Measurements from ENCODE around the gene TNNT2.

TNNT2 gene

DNA sequence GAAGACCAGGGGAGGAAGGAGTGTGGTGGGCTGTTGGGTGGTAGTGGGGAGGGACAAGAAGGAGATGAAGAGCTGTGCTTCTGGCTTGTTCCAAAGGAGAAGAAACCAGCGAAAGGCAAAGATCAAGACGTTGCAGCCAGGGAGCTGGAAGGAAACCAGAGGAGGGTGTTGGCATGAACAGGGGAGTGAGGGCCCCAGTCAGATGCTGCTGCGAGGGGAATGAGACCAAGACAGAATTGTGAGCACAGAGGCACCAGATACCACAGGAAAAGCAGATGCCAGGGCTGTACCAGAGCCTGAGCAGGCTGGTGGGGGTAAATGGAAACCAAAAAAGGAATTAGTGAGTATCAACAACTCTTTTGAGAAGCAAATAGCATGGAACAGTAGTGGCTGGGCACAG, 15.6 kb upstream of the TNNT2 start:
- no peaks in the 10 kb centered on the region for H3K9me2 ChIP-seq (replicated peaks; ENCODE audit: insufficient read depth, low read length)
- no peak for DNase-seq
- H2AFZ ChIP-seq (ENCODE audit: low read length) = no peak overlapping the region
- no peak overlapping the region for H3K27ac ChIP-seq (ENCODE audit: low read length)
- no peak overlapping the region for H3K9ac ChIP-seq (ENCODE audit: low read length)
- no peak for TF ChIP-seq EZH2phosphoT487 (IDR thresholded peaks at IDR 0.05; ENCODE audit: low read length)
- TF ChIP-seq, protein P1, sequence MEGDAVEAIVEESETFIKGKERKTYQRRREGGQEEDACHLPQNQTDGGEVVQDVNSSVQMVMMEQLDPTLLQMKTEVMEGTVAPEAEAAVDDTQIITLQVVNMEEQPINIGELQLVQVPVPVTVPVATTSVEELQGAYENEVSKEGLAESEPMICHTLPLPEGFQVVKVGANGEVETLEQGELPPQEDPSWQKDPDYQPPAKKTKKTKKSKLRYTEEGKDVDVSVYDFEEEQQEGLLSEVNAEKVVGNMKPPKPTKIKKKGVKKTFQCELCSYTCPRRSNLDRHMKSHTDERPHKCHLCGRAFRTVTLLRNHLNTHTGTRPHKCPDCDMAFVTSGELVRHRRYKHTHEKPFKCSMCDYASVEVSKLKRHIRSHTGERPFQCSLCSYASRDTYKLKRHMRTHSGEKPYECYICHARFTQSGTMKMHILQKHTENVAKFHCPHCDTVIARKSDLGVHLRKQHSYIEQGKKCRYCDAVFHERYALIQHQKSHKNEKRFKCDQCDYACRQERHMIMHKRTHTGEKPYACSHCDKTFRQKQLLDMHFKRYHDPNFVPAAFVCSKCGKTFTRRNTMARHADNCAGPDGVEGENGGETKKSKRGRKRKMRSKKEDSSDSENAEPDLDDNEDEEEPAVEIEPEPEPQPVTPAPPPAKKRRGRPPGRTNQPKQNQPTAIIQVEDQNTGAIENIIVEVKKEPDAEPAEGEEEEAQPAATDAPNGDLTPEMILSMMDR (IDR thresholded peaks at IDR 0.05; ENCODE audit: low read length) = no peak
- TF ChIP-seq EZH2 (optimal IDR thresholded peaks at IDR 0.05; ENCODE audit: low read depth, low read length) = no peak
- no peaks in the 10 kb centered on the region for H3K9me3 ChIP-seq (replicated peaks; ENCODE audit: insufficient read depth, low read length)
- no peak overlapping the region for H3K4me3 ChIP-seq (ENCODE audit: low read length)
- no peaks in the 10 kb centered on the region for H3K36me3 ChIP-seq (replicated peaks; ENCODE audit: insufficient read depth, low read length)
- no peaks in the 10 kb centered on the region for H4K20me1 ChIP-seq (ENCODE audit: insufficient read depth, low read length)
- H3K27me3 ChIP-seq (replicated peaks; ENCODE audit: insufficient read depth, low read length) = peaks cover 52% of the 10 kb centered on the region
- no peaks in the 10 kb centered on the region for H3K4me1 ChIP-seq (ENCODE audit: low read length)
- H3K4me2 ChIP-seq (ENCODE audit: low read depth, low read length) = no peak overlapping the region
- H3F3A ChIP-seq (ENCODE audit: insufficient read depth, low read length) = no peaks in the 10 kb centered on the region
- no peaks in the 10 kb centered on the region for H3K79me2 ChIP-seq (ENCODE audit: low read length)

DNA sequence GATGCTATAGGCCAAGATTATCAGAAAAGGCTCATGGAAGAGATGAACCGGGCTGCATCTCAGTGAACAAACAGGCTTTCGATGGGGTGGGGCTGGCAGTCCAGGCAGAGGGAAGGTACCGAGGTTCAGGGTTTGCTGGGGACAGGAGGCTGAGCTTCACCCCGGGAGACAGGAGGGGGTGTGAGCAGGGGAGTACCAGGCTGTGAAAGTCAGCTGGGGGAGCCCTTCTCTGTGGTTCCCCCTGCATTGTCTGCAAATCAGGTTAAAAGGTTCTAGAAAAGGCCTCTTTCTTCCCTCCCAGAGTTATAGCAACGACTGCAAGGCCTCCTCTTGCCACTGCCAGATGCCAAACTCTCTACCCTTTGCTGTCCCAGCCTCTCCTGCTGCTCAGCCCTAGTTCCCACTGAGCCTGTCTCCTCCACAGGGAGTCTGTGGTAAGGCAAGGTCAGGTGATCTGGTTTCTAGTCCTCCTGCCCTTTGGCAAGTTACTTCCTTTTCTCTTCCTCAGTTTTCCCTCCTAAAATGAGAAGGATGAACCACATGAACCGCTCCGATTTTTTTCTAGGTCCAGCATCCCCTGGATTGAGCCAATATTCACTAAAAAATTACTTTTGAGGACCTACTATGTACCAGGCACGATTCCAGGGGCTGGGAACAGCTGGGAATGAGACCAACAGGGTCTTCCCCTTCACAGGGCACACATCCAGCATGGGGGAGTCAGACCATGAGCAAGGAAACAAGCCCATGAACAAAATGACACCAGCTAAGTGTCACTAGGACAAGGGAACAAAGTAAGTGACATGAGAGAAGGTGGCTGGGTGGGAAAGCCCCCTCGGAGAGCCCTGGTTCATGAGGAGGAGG, 14.4 kb upstream of the TNNT2 start:
- Histone ChIP-seq H3K27me3 (replicated peaks; ENCODE audit: insufficient read depth, low read length) (peaks cover 52% of the 10 kb centered on the region), H3K79me2 (ENCODE audit: low read length) (no peaks in the 10 kb centered on the region), H3K4me2 (ENCODE audit: low read depth, low read length) (no peak overlapping the region), H3K36me3 (replicated peaks; ENCODE audit: insufficient read depth, low read length) (no peaks in the 10 kb centered on the region), H2AFZ (ENCODE audit: low read length) (no peak overlapping the region), H3K9ac (ENCODE audit: low read length) (no peak overlapping the region), H3K4me1 (ENCODE audit: low read length) (no peaks in the 10 kb centered on the region), H3F3A (ENCODE audit: insufficient read depth, low read length) (no peaks in the 10 kb centered on the region), H3K9me3 (replicated peaks; ENCODE audit: insufficient read depth, low read length) (no peaks in the 10 kb centered on the region), H4K20me1 (ENCODE audit: insufficient read depth, low read length) (no peaks in the 10 kb centered on the region), H3K4me3 (ENCODE audit: low read length) (no peak overlapping the region), H3K27ac (ENCODE audit: low read length) (no peak overlapping the region), H3K9me2 (replicated peaks; ENCODE audit: insufficient read depth, low read length) (no peaks in the 10 kb centered on the region)
- TF ChIP-seq, protein P1 (IDR thresholded peaks at IDR 0.05; ENCODE audit: low read length) = no peak
- TF ChIP-seq EZH2phosphoT487 (IDR thresholded peaks at IDR 0.05; ENCODE audit: low read length) (no peak), EZH2 (optimal IDR thresholded peaks at IDR 0.05; ENCODE audit: low read depth, low read length) (no peak)
- DNase-seq = no peak

DNA sequence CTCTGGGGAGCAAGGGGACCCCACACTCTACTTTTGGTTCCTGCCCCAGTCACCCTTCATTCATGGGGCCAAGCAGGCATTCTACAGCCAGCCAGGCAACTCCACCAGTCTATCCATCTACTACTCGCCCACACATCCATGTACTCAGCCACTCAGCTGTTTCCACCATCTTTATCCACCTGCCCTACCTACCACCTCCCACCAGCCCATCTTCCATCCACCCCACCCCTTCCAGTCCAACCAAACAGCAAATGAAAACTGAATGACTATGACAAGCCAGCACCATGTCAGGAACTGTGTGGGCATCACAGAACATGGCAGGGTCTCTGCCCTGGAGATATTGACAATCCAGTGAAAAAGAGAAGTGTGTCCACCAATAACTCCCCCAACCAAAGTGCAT, 13.7 kb upstream of the TNNT2 start:
- Histone ChIP-seq H3K27me3 (replicated peaks; ENCODE audit: insufficient read depth, low read length) (peaks cover 52% of the 10 kb centered on the region), H3K4me3 (ENCODE audit: low read length) (no peak overlapping the region), H3K9me2 (replicated peaks; ENCODE audit: insufficient read depth, low read length) (no peaks in the 10 kb centered on the region), H3K79me2 (ENCODE audit: low read length) (no peaks in the 10 kb centered on the region), H3K4me1 (ENCODE audit: low read length) (no peaks in the 10 kb centered on the region), H3K36me3 (replicated peaks; ENCODE audit: insufficient read depth, low read length) (no peaks in the 10 kb centered on the region), H3K4me2 (ENCODE audit: low read depth, low read length) (no peak overlapping the region), H3K9ac (ENCODE audit: low read length) (no peak overlapping the region), H3F3A (ENCODE audit: insufficient read depth, low read length) (no peaks in the 10 kb centered on the region), H3K9me3 (replicated peaks; ENCODE audit: insufficient read depth, low read length) (no peaks in the 10 kb centered on the region), H4K20me1 (ENCODE audit: insufficient read depth, low read length) (no peaks in the 10 kb centered on the region), H3K27ac (ENCODE audit: low read length) (no peak overlapping the region), H2AFZ (ENCODE audit: low read length) (no peak overlapping the region)
- no peak for TF ChIP-seq EZH2phosphoT487 (IDR thresholded peaks at IDR 0.05; ENCODE audit: low read length)
- TF ChIP-seq EZH2 (optimal IDR thresholded peaks at IDR 0.05; ENCODE audit: low read depth, low read length) = no peak
- TF ChIP-seq, protein P1 (IDR thresholded peaks at IDR 0.05; ENCODE audit: low read length) = no peak
- DNase-seq = no peak
